Uterus (tissue), 4 donors: Measurements from ENCODE around the gene PROP1. TPM values are rescaled to one million over a fixed set of nuclear protein-coding genes. Genes with fewer than 3 reads are reported as not detected.

Experiments used
- DNase-seq, 2 donors: peaks; one replicate each; pipeline ENCODE4 v3.0.0-alpha.2; 2019 to 2020
- H3K27ac ChIP-seq, 2 donors: fragments of 200-600 bp; sonication (generic); 1 replicate in 1 of 2; 2 replicates in 1 of 2; pipeline ENCODE4 v1.5.1; 2016 to 2018
- H3K27me3 ChIP-seq, 2 donors: fragments of 200-600 bp; sonication (generic); one replicate each; pipeline ENCODE4 v1.5.1; 2018 to 2019; ENCODE audit warnings: control low read depth in 1 of 2
- H3K36me3 ChIP-seq, 2 donors: fragments of 200-600 bp; sonication (generic); one replicate each; pipeline ENCODE4 v1.5.1; 2019; ENCODE audit warnings: control low read depth in 1 of 2
- H3K4me1 ChIP-seq, 2 donors: fragments of 200-600 bp; sonication (generic); one replicate each; pipeline ENCODE4 v1.5.1; 2018 to 2019; ENCODE audit warnings: control low read depth in 1 of 2
- H3K4me3 ChIP-seq, 2 donors: fragments of 200-600 bp; sonication (generic); 1 replicate in 1 of 2; 2 replicates in 1 of 2; pipeline ENCODE4 v1.5.1; 2018 to 2019; ENCODE audit warnings: mild to moderate bottlenecking in 1 of 2
- H3K9me3 ChIP-seq, 2 donors: fragments of 200-600 bp; sonication (generic); one replicate each; pipeline ENCODE4 v1.5.1; 2019; ENCODE audit warnings: control low read depth in 1 of 2
- CTCF ChIP-seq, 4 experiments: fragments of 200-600 bp in 2 of 4; fragments of 450-650 bp in 2 of 4; sonication (generic) in 2 of 4; IDR thresholded peaks; one replicate each; pipeline ENCODE4 v1.5.1; 2016 to 2019; ENCODE audit warnings: antibody characterized with exemption in 4 of 4, mild to moderate bottlenecking in 2 of 4, moderate library complexity in 1 of 4
- POLR2A ChIP-seq, 2 donors: fragments of 450-650 bp; IDR thresholded peaks; one replicate each; pipeline ENCODE4 v1.6.1; 2016; ENCODE audit warnings: antibody characterized with exemption in 2 of 2, mild to moderate bottlenecking in 1 of 2, moderate library complexity in 1 of 2
- intact Hi-C: fragments of 100-400 bp; cut with DNase I; formaldehyde crosslinking; loops from one replicate; pipeline ENCODE4 v1.15.1; 2023; ENCODE audit warnings: low total_unique reads
- total RNA-seq, 4 donors: library from RNA; depleted of rRNA in 3 of 4; stranded (reverse); fragments of >200 nt in 3 of 4; gene quantifications; one replicate each; pipeline versions ENCODE4 v1.1.0 to v1.2.4, GENCODE V29; 2014 to 2023
- donor health status: DM: yes; HTN: yes; CAD: no.

PROP1 gene
- total RNA-seq, 4 donors from 2014 or later: not detected

- TF ChIP-seq POLR2A (IDR thresholded peaks at IDR 0.05) (no peak), CTCF (IDR thresholded peaks at IDR 0.05) (no peak)
- DNase-seq: no peak
- no peak overlapping the region for H3K27ac ChIP-seq
- no peaks in the 10 kb centered on the region for H3K27me3 ChIP-seq
- no peaks in the 10 kb centered on the region for H3K4me1 ChIP-seq
- intact Hi-C loops: no loop called here
- H3K9me3 ChIP-seq: no peaks in the 10 kb centered on the region
- H3K4me3 ChIP-seq: no peak overlapping the region
- H3K36me3 ChIP-seq: no peaks in the 10 kb centered on the region
Measured at GRCh38 chr5:177966839-177967166, 29.2 kb downstream of the PROP1 start.

- no peak overlapping the region for H3K27ac ChIP-seq
- intact Hi-C loops: no loop called here
- no peak overlapping the region for H3K4me3 ChIP-seq
- no peak for DNase-seq
- no peaks in the 10 kb centered on the region for H3K27me3 ChIP-seq
- H3K4me1 ChIP-seq: no peaks in the 10 kb centered on the region
- H3K9me3 ChIP-seq: no peaks in the 10 kb centered on the region
- TF ChIP-seq CTCF (IDR thresholded peaks at IDR 0.05) (no peak), POLR2A (IDR thresholded peaks at IDR 0.05) (no peak)
- no peaks in the 10 kb centered on the region for H3K36me3 ChIP-seq
Measured at GRCh38 chr5:177966009-177966838, 29.8 kb downstream of the PROP1 start.

- intact Hi-C loops: no loop called here
- Histone ChIP-seq H3K36me3 (no peaks in the 10 kb centered on the region), H3K4me1 (no peaks in the 10 kb centered on the region), H3K27me3 (no peaks in the 10 kb centered on the region), H3K27ac (no peak overlapping the region), H3K4me3 (no peak overlapping the region), H3K9me3 (no peaks in the 10 kb centered on the region)
- no peak for DNase-seq
- no peak for TF ChIP-seq CTCF (IDR thresholded peaks at IDR 0.05)
- TF ChIP-seq POLR2A (IDR thresholded peaks at IDR 0.05): no peak
Measured at GRCh38 chr5:177964471-177964870, 31.6 kb downstream of the PROP1 start.

- TF ChIP-seq CTCF (IDR thresholded peaks at IDR 0.05): no peak
- no peak for TF ChIP-seq POLR2A (IDR thresholded peaks at IDR 0.05)
- H3K4me1 ChIP-seq: no peaks in the 10 kb centered on the region
- H3K36me3 ChIP-seq: no peaks in the 10 kb centered on the region
- no peaks in the 10 kb centered on the region for H3K9me3 ChIP-seq
- no peak overlapping the region for H3K4me3 ChIP-seq
- intact Hi-C loops: no loop called here
- DNase-seq: no peak
- H3K27me3 ChIP-seq: no peaks in the 10 kb centered on the region
- H3K27ac ChIP-seq: no peak overlapping the region
Measured at GRCh38 chr5:177963966-177964365, 32.1 kb downstream of the PROP1 start.

GRCh38 chr5:177959315-177959714, 36.7 kb downstream of the PROP1 start:
- Histone ChIP-seq H3K4me3 (no peak overlapping the region), H3K27me3 (no peaks in the 10 kb centered on the region), H3K4me1 (no peaks in the 10 kb centered on the region), H3K27ac (no peak overlapping the region), H3K36me3 (no peaks in the 10 kb centered on the region), H3K9me3 (no peaks in the 10 kb centered on the region)
- DNase-seq: no peak
- intact Hi-C loops: no loop called here
- TF ChIP-seq CTCF (IDR thresholded peaks at IDR 0.05) (no peak), POLR2A (IDR thresholded peaks at IDR 0.05) (no peak)
